Glomerular visceral epithelial cell (primary cell): ENCODE measurements around the gene ZNF862.

Experiments used
- DNase-seq: peaks from one replicate; pipeline ENCODE4 v3.0.0-alpha.2; 2016; ENCODE audit errors: extremely low spot score

The ZNF862 gene

DNA sequence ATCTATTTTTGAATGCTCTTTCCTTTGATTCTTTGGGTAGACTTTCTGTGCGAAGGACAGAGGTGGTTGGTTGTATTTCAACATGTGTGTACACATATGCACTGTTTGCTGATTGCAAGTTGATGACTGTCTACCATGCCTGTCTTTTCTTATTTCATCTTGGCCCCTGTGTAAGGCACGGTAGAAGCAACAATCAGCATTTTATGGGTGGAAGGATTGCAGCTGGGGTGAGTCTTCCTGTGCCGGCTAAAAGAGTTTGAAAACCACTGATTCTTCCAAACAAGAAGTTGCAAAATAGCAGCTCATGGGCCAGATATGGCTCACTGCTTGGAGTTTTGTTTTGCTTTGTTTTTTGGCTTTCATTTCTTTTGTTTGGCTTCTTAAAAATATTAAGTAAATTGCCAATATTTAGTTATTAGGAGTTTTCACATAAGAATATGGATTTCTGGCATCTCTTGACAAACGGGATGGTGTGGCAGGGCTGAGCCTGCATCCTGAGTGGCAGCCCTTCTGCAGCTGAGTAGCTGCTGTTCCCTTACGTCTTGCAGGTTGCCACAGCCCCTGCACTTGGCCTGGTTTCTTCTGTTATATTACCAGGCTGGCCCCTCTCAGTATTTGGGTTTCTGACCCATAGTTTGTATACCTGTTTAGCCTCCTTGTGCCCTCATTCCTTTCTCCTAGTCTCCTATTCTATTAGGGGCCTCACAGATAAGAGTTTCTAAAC, 7.2 kb downstream of the ZNF862 start:
- no peak for DNase-seq

DNA sequence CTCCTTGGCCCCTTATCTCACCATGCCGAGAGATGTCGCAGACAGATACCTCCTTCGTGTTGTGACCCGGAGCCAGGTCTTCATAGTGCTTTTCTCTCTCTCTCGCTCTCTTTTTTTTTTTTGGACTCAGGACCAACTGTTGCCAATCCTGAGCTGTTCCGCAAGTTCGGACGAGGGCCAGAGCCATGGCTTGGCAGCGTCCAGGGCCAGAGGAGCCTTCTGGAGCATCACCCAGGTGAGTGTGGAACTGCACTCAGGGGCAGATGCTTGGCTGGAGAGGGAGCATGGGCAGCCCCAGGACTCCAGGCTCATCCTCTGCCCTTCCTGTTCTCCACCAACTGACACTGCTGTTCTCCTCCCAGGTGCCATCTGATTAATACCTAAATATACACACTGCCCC, 7.8 kb downstream of the ZNF862 start:
- DNase-seq: no peak

DNA sequence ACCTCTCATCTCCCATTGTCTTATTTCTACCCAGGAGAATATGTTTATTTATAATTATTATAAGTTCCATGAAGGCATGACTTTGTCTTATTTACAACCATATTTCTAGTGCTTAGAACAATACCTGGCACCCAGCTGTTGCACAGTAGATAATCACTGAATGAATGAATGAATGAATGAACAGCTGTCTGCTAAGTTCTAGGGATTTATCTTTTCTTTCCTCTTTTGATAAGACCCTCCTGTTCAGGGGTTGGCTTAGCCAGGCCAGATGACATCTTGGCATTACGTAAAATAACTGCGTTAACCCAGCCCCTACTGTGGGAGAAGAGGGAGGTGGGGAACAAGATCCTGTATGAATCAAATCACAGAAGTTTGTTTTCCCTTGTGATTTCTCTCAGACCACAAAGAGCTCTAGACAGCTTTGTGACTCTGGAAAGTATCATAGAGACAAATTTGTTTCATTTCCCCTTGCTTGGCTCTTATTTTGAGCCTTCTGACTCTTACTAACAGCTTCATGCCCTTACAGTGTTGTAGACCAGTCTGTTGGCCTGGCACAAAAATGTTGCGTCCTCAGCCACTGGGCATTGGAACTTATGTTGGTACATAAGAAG, 8.4 kb downstream of the ZNF862 start:
- DNase-seq: no peak

DNA sequence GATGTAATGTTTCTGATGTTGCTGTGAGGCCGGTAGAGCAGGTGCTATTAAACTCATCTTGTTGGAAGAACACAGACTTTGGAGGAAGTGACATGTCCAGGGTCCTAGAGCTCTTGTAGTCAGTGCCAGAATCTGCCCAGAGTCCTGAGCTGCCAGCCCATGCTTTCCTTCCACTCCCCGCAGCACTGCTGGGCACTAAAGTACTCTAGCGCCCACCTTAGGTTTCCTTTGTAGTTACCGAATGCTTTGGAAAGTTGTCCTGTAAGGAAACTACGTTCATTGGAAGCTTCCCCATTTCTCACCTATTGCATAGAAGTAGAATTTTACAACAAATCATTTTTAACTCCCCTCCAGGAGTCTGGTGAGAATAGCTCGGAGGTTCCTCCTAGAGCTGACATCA, 11.0 kb downstream of the ZNF862 start:
- no peak for DNase-seq

DNA sequence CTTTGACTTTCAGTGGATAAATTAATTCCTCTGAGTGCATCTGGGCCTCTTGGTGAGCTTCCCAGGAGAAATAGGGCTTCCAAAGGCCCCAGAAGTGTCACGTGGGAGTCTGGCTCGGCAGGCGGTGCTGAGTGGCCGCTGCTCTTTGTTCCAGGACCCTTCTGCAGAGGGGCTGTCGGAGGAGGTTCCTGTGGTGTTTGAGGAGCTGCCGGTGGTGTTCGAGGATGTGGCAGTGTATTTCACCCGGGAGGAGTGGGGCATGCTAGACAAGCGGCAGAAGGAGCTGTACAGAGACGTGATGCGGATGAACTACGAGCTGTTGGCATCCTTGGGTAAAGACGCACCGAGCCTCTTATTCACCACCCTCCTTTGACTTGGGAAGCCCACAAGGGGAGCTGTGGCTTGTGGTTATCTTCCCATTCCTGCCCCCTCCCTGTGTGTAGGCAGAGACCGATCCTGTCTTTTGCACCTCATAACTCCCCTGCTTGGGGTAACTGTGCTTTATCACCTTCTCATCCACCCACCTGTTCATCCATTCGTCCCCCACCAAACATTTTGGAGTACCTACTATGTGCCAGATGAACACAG, 11.9 kb downstream of the ZNF862 start:
- no peak for DNase-seq

DNA sequence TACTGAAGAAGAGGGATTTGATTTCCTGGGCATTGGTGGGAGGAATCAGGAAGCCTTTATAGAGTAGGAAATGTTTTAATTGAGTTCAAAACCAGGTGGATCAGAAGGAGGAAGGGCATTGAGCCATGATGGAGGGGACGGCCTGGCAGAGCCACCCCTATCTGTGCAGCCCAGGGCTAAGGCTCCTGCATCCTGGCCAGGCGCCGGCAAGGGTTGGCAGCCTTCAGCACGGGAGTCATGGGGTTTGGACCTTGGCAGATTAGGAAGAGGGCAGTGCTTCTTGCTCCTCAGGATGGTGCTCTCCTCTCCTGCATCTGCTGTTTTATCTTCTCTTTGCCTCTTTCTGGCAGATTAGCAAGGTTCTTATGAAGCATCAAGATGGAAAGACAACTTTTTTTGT, 12.5 kb downstream of the ZNF862 start:
- DNase-seq: no peak

DNA sequence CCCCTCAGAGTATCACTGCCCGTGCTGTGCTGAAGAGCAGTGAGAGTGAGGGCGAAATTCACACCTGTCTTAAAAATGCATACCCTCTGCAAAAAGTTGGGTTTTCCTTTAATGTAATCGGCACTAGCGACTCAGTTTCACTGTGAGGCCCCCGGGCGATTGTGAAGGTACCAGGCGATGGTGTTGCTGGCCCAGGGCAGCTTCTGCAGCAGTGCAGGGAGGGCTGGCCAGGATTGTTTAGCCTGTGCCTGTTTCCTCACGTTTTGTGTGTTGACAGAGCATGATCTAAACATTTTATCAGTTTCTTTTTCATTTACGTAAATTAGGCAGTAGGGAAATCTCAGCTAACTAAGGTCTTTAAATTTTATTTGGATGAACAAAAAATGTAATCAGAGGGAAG, 13.3 kb downstream of the ZNF862 start:
- no peak for DNase-seq

DNA sequence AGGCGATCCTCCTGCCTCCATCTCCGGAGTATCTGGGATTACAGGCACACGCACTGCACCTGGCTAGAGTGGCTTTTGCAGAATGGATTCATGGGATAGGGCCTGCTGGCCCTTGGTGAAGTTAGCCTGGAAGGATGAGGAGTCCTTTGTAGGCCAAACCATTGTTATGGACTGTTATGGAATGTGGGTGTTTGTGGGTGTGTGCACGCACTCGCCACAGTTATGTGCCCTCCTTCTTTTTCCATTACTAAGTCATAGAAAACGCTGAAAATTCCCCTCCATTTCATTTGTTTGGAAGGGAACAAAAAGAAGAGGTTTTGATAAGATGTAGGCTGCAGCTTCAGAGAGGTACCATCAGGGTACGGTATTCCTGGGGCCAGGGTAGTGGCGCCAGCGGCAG, 15.0 kb downstream of the ZNF862 start:
- no peak for DNase-seq

DNA sequence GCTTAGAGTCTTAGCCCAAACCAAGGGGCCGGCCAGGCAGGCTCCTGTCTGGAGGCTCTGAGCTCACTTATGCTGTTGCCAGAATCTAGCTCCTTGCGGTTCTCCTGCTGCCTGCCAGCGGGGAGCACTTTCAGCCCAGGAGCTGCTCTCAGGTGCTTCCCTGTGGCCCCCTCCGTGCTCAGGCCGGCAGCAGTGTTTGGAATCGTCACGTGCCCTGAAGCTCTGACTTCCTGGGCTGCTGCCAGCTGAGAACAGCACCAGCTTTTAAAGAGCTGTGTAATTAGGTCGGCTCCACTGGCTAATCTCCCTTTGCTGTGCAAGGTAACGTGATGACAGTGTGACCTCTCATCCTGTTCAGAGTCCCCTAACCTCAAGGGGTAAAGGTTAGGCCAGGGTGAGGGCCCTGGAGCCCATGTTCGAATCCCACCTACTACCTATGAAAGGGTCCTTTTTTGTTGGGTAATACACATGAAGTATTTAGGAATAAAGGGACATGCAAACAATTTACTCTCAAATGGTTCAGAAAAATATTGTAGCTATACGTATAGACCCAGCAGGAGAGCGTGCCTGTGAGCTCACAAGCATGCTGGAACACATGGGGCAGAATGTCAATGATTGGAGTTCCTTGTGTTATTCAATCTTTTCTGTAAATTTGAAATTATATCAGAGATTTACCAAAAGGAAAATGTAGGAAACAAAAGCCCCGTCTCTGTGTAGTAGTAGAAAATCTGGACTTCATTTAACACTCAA, 16.6 kb downstream of the ZNF862 start:
- peak; percentile 42 for DNase-seq

DNA sequence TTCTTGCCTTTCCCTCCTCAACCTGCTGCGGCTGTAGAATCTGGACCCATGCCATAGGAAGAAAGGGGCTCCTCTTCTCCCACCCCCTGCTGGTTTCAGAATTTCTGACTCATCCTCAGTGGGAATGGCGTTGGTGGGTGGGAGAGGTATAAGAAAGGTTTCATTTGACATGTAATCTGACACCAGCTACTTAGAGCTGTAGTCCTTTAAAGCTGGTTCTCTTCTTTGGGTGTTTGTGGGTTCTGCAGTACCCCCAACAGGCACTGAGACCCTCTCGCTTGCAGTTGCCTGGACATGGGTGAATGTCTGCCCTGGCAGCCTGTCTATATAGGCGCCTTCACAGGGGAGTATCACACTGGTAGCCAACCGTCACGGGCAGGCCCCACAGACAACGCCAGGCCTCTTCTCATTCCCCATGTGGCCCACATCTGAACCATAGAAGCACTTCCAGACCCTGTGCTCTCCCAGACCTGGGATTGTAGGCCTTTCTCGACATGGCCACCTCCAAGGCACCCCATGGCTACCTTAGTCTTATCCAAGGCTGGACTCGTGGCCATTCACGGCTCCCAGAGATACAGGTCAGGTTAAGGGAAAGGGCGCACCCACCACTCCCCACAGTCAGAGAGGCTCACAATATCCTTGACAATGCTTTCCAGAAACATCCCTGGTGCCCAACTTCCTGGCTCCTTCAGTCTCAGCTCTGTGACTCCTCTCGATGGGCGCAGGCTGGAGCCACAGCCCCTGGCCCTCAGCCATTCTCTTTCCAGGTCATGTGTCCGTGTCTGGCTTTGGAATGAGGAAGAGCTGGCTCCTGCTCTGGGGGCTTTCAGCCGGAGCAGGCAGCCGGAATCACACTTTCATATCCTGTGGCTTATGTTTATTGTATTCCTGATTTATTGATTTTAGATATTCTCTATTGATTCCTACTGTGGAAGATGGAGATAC, 17.5 kb downstream of the ZNF862 start:
- DNase-seq: peak; percentile 60

DNA sequence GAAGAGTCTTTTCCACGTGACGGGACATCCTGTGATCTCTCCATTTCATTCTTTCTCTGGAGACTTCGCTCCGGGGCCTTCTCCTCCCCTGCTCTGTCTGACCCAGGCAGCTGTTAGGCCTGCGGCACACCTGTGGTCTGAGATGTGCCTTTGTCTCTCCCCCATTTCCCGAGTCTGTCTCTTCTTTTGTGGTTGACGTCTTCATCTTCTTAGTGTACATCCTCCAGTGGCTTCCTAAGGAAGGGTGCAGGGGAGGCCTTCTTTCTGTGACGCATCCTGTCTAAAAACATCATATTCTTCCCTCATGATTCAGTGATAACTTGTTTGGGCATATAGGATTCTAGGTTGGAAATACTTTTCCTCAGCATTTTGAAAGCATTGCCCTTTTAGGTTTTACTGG, 18.4 kb downstream of the ZNF862 start:
- no peak for DNase-seq

DNA sequence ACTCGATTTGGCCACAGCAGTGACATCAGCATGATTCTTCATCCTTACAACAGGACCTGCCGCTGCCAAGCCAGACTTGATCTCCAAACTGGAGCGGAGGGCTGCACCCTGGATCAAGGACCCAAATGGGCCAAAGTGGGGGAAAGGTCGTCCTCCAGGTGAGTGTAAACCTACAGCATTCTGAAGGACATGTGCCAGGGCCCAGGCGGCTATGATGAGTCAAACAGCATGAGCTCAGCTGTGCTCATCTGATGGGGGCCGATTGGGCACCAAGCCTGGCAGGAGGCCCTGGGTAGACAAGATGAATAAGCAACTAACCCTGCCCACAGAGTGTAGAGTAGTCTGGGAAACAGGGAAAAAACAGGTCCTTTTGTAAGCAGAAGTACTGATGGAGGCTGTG, 21.2 kb downstream of the ZNF862 start:
- DNase-seq: no peak

DNA sequence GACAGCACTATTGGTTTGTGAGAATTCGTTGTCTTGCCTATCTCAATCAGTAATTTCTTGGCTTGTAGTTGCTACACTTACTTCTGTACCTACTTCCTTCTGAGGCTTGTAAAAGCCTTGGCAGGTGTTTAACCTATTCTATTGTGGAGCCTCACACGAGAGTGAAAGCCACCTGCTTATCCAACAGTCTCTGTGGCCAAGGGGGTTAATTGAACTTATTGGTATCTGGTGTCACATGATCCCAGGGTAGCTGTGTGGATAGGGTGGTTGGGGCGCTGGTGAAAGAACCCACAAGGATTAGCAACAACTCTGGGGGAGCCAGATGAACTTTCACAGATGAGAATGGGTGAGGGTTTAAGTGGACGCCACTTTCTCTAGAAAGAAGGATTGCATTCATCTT, 21.7 kb downstream of the ZNF862 start:
- no peak for DNase-seq

DNA sequence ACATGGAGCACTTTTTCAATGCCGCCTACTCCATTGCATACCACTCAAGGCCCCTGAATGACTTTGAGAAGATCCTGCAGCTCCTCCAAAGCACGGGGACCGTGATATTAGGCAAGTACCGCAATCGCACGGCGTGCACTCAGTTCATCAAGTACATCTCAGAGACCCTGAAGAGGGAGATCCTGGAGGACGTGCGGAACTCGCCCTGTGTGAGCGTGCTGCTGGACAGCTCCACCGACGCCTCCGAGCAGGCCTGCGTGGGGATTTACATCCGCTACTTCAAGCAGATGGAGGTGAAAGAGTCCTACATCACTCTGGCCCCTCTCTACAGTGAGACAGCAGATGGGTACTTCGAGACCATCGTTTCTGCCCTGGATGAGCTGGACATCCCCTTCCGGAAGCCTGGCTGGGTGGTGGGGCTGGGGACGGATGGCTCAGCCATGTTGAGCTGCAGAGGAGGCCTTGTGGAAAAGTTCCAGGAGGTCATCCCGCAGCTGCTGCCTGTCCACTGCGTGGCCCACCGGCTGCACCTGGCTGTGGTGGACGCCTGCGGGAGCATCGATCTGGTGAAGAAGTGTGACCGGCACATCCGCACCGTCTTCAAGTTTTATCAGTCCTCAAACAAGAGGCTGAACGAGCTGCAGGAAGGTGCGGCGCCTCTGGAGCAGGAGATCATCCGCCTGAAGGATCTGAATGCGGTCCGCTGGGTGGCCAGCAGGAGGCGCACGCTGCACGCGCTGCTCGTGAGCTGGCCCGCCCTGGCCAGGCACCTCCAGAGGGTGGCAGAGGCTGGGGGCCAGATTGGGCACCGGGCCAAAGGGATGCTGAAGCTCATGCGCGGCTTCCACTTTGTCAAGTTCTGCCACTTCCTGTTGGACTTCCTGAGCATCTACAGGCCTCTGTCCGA, 22.9 kb downstream of the ZNF862 start:
- no peak for DNase-seq

DNA sequence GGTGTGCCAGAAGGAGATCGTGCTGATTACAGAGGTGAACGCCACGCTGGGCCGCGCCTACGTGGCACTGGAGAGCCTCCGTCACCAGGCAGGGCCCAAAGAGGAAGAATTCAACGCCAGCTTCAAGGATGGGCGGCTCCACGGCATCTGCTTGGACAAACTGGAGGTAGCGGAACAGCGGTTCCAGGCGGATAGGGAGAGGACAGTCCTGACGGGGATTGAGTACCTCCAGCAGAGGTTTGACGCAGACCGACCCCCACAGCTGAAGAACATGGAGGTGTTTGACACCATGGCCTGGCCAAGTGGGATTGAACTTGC, 23.5 kb downstream of the ZNF862 start:
- DNase-seq: no peak

DNA sequence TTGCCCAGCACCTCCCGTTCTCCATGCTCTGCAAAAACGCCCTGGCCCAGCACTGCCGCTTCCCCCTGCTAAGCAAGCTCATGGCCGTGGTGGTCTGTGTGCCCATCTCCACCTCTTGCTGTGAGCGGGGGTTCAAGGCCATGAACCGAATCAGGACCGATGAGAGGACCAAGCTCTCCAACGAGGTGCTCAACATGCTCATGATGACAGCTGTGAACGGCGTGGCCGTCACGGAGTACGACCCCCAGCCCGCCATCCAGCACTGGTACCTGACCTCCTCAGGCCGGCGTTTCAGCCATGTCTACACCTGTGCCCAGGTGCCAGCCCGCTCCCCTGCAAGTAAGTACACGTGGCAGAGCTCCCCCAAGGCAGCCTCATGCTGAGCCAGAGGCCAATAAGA, 24.0 kb downstream of the ZNF862 start:
- DNase-seq: no peak

DNA sequence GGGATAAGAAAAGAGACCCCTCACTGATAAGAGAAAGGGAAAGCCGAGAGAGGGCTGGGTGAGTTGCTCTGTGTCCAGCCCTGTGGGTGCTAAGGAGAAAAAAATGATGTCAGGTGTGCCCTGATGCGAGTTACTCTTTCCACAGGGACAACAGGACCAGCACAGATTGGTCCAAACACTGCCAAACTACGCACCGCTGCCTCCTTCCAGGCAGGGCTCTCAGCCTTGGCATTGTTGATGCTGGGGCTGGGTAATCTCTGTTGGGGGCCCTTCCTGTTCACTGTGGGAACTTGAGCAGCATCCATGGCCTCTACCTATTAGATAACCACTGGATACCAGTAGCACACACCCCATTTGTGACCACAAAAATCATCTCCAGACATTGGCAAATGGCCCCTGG, 25.3 kb downstream of the ZNF862 start:
- DNase-seq: no peak

DNA sequence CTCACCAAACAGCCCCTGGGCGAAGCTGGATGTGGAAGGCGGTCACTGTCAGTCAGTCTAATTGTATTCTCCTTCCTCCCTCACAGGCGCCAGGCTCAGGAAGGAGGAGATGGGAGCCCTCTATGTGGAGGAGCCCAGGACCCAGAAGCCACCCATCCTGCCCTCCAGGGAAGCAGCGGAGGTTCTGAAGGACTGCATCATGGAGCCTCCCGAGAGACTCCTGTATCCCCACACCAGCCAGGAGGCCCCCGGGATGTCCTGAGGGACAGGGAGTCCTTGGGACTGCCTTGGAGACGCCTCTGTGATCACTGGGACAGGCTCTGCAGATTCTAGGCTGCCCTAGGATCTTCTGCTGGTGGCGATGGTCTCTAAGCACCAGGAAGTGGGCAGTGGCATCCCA, 25.8 kb downstream of the ZNF862 start:
- DNase-seq: no peak

DNA sequence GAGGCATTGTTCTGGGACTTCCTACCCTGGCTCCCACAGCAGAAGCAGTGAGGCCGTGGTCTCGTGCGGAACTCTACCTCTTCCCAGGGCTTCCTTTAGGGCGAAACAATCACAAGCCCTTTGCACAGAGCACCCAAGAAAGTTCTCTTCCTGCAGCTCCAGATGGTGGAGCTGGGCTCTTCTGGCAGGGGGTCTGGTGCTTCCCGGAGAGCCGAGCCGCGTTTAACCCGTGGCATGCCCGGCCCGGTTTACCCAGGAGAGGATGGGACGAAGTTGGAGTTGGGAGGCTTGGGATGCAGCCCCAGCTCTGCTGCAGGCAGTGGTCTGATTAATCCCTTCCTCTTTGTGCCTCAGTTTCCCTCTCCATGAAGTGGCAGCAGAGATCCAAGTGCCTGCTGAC, 26.6 kb downstream of the ZNF862 start:
- no peak for DNase-seq

DNA sequence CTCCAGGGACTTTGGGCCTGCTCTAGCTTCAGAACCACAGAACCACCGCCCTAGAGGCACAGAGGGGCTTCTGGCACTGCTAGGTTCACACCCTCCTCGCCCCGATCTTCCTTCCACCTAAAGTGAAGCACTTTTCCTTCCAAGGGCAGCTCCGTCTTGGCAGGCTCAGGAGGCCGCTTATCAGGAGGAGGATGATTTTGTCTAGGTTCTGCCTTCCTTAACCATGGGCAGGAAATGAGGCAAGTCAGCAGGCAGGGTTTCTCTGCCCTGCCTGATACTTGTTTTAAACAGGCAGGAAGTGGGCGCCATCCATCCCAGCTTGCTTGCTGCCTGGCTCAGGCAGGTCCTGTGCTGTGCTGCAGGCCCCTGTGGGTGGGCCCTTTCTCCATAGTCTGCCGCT, 27.3 kb downstream of the ZNF862 start:
- no peak for DNase-seq
